Measurements from ENCODE around the gene PPP1R8.

- TF ChIP-seq SP1 (IDR thresholded peaks at IDR 0.05) (no peak), FOXA1 (IDR thresholded peaks at IDR 0.05) (no peak), FOXM1 (IDR thresholded peaks at IDR 0.05; ENCODE audit: borderline replicate concordance) (no peak), ELF4 (IDR thresholded peaks at IDR 0.05) (no peak), HDGF (IDR thresholded peaks at IDR 0.05; ENCODE audit: borderline replicate concordance) (no peak), PKNOX1 (IDR thresholded peaks at IDR 0.05) (no peak), FOXK2 (IDR thresholded peaks at IDR 0.05) (no peak), ZNF384 (IDR thresholded peaks at IDR 0.05) (no peak), TARDBP (IDR thresholded peaks at IDR 0.05) (no peak), NFRKB (IDR thresholded peaks at IDR 0.05) (no peak), ARNT (IDR thresholded peaks at IDR 0.05) (no peak), LEF1 (IDR thresholded peaks at IDR 0.05; ENCODE audit: borderline replicate concordance) (no peak), SUZ12 (IDR thresholded peaks at IDR 0.05) (no peak), BHLHE40 (IDR thresholded peaks at IDR 0.05; ENCODE audit: borderline replicate concordance) (no peak)
Measured at GRCh38 chr1:27831568-27832410, 1.2 kb downstream of the PPP1R8 start.
